Mesendoderm (in vitro differentiated cells): Measurements from ENCODE around the gene DPH2. TPM values are rescaled to one million over a fixed set of nuclear protein-coding genes. Genes with fewer than 3 reads are reported as not detected.

Source experiments
- DNase-seq: peaks from one replicate; pipeline ENCODE4 v3.0.0; 2013
- H2AK5ac ChIP-seq: 2 replicates; pipeline ENCODE4 v1.6.1; 2013; ENCODE audit warnings: low read length, inconsistent platforms
- H2BK120ac ChIP-seq: 2 replicates; pipeline ENCODE4 v1.6.1; 2013; ENCODE audit warnings: low read depth, mild to moderate bottlenecking, low read length, moderate library complexity, mixed read lengths
- H2BK15ac ChIP-seq: replicated peaks from 2 replicates; pipeline ENCODE4 v1.6.1; 2013; ENCODE audit warnings: low read depth, mild to moderate bottlenecking, moderate library complexity
- H2BK5ac ChIP-seq: 2 replicates; pipeline ENCODE4 v1.6.1; 2013; ENCODE audit warnings: low read length, inconsistent platforms
- H3K18ac ChIP-seq: 2 replicates; pipeline ENCODE4 v1.6.1; 2013; ENCODE audit warnings: mild to moderate bottlenecking, low read length, mixed read lengths
- H3K23ac ChIP-seq: one replicate; pipeline ENCODE4 v1.6.1; 2013; ENCODE audit warnings: low read length
- H3K27ac ChIP-seq: 2 replicates; pipeline ENCODE4 v1.5.1; 2013; ENCODE audit warnings: low read depth, mild to moderate bottlenecking, inconsistent platforms, low read length, moderate library complexity
- H3K27me3 ChIP-seq: 2 replicates; pipeline ENCODE4 v1.6.1; 2013; ENCODE audit warnings: low read length, control low read depth, mild to moderate bottlenecking, inconsistent platforms; ENCODE audit not compliant: insufficient read depth, poor library complexity
- H3K36me3 ChIP-seq: 2 replicates; pipeline ENCODE4 v1.6.1; 2013; ENCODE audit warnings: low read length, inconsistent platforms; ENCODE audit not compliant: control insufficient read depth, insufficient read depth
- H3K4ac ChIP-seq: one replicate; pipeline ENCODE4 v1.6.1; 2013; ENCODE audit warnings: low read depth, mild to moderate bottlenecking, low read length, moderate library complexity
- H3K4me1 ChIP-seq: 2 replicates; pipeline ENCODE4 v1.6.1; 2013; ENCODE audit warnings: low read depth, low read length, inconsistent platforms; ENCODE audit not compliant: control insufficient read depth
- H3K4me2 ChIP-seq: 2 replicates; pipeline ENCODE4 v1.6.1; 2013; ENCODE audit warnings: low read length
- H3K4me3 ChIP-seq: 2 replicates; pipeline ENCODE4 v1.5.1; 2013; ENCODE audit warnings: mild to moderate bottlenecking, low read length
- H3K56ac ChIP-seq: one replicate; pipeline ENCODE4 v1.6.1; 2013; ENCODE audit warnings: low read length
- H3K79me1 ChIP-seq: 2 replicates; pipeline ENCODE4 v1.6.1; 2013; ENCODE audit warnings: low read length, inconsistent platforms
- H3K79me2 ChIP-seq: 2 replicates; pipeline ENCODE4 v1.6.1; 2013; ENCODE audit warnings: mild to moderate bottlenecking, low read length; ENCODE audit not compliant: control insufficient read depth, insufficient read depth
- H3K9ac ChIP-seq: 2 replicates; pipeline ENCODE4 v1.6.1; 2013; ENCODE audit warnings: low read length, inconsistent platforms
- H4K5ac ChIP-seq: one replicate; pipeline ENCODE4 v1.6.1; 2013; ENCODE audit warnings: low read length
- H4K8ac ChIP-seq: one replicate; pipeline ENCODE4 v1.6.1; 2013; ENCODE audit warnings: low read depth, mild to moderate bottlenecking, control low read depth, low read length, moderate library complexity
- WGBS: extraction: QIAGEN DNeasy Blood & Tissue Kit; methylation state at CpG from one replicate; pipeline ENCODE4 v1.1.7; 2013; ENCODE audit warnings: low lambda C conversion rate, missing lambda C conversion rate; ENCODE audit not compliant: insufficient coverage; ENCODE audit errors: extremely low coverage; 5-methylcytosine and 5-hydroxymethylcytosine counted together
- polyA plus RNA-seq, 2 experiments: library from polyadenylated mRNA; stranded (reverse); fragments of 200-250 nt; gene quantifications; one replicate each; pipeline ENCODE4 v1.2.3, GENCODE V29; 2013

DPH2 gene
- polyA plus RNA-seq (2013, experiment 1 of 2): 39.9 TPM
- 39.4 TPM for polyA plus RNA-seq (2013, experiment 2 of 2)

GRCh38 chr1:43969746-43970466 lies at the start of gene DPH2:
TSS of gene DPH2 (plus strand) at chr1:43970010. CDS start at chr1:43970176, 166 bp downstream.
- WGBS: no CpG with 5 or more reads among the region's 47 CpGs
- no peak within 1 kb of the TSS for H3K27ac ChIP-seq
- H3K36me3 ChIP-seq: no peaks in the 10 kb centered on the region
- no peak within 1 kb of the TSS for H4K5ac ChIP-seq
- no peak within 1 kb of the TSS for H2BK120ac ChIP-seq
- H3K4ac ChIP-seq: no peak within 1 kb of the TSS
- no peak within 1 kb of the TSS for H2BK15ac ChIP-seq
- no peaks in the 10 kb centered on the region for H3K4me1 ChIP-seq
- peak within 1 kb of the TSS; percentile 86 for H3K9ac ChIP-seq
- peaks cover 9% of the 10 kb centered on the region for H3K79me2 ChIP-seq
- peaks cover 10% of the 10 kb centered on the region for H3K79me1 ChIP-seq
- no peak within 1 kb of the TSS for H3K18ac ChIP-seq
- peak within 1 kb of the TSS; percentile 75 for H3K4me3 ChIP-seq
- H3K27me3 ChIP-seq: no peaks in the 10 kb centered on the region
- DNase-seq: peak; percentile 99
- peak within 1 kb of the TSS; percentile 78 for H3K4me2 ChIP-seq
- peak within 1 kb of the TSS; percentile 90 for H3K56ac ChIP-seq
- H3K23ac ChIP-seq: no peak within 1 kb of the TSS
- no peak within 1 kb of the TSS for H4K8ac ChIP-seq
- H2AK5ac ChIP-seq: no peak within 1 kb of the TSS
- H2BK5ac ChIP-seq: no peak within 1 kb of the TSS

- Histone ChIP-seq H3K79me1 (no peaks in the 10 kb centered on the region), H3K4me2 (no peak overlapping the region), H3K4ac (no peak overlapping the region), H2BK120ac (no peak overlapping the region), H3K4me1 (no peaks in the 10 kb centered on the region), H3K9ac (no peak overlapping the region), H3K18ac (no peak overlapping the region), H3K27ac (no peak overlapping the region), H3K4me3 (no peak overlapping the region), H4K5ac (no peak overlapping the region), H3K56ac (no peak overlapping the region), H3K36me3 (no peaks in the 10 kb centered on the region), H3K23ac (no peak overlapping the region), H3K27me3 (no peaks in the 10 kb centered on the region), H2AK5ac (no peak overlapping the region), H2BK15ac (no peak overlapping the region), H4K8ac (no peak overlapping the region), H2BK5ac (no peak overlapping the region), H3K79me2 (no peaks in the 10 kb centered on the region)
- no peak for DNase-seq
- no CpG with 5 or more reads among the region's 6 CpGs for WGBS
These were observed 48.8 kb upstream of the DPH2 start for GRCh38 chr1:43921022-43921421.

- Histone ChIP-seq H3K4me2 (no peak overlapping the region), H3K9ac (no peak overlapping the region), H2BK120ac (no peak overlapping the region), H3K36me3 (no peaks in the 10 kb centered on the region), H3K56ac (no peak overlapping the region), H4K5ac (no peak overlapping the region), H3K4me3 (no peak overlapping the region), H3K79me2 (no peaks in the 10 kb centered on the region), H2AK5ac (no peak overlapping the region), H3K4ac (no peak overlapping the region), H2BK5ac (no peak overlapping the region), H3K23ac (no peak overlapping the region), H3K79me1 (no peaks in the 10 kb centered on the region), H3K18ac (no peak overlapping the region), H4K8ac (no peak overlapping the region), H3K27me3 (no peaks in the 10 kb centered on the region), H3K4me1 (no peaks in the 10 kb centered on the region), H2BK15ac (no peak overlapping the region), H3K27ac (no peak overlapping the region)
- WGBS: no CpG with 5 or more reads among the region's 4 CpGs
- DNase-seq: no peak
These were observed 45.3 kb upstream of the DPH2 start for GRCh38 chr1:43924516-43924915.

GRCh38 chr1:43925846-43926245 lies 44.0 kb upstream of the DPH2 start:
- Histone ChIP-seq H3K4me1 (peaks cover 3% of the 10 kb centered on the region), H4K5ac (no peak overlapping the region), H3K9ac (no peak overlapping the region), H2BK120ac (no peak overlapping the region), H3K79me2 (no peaks in the 10 kb centered on the region), H3K27ac (no peak overlapping the region), H3K36me3 (no peaks in the 10 kb centered on the region), H2BK5ac (no peak overlapping the region), H3K4me2 (no peak overlapping the region), H3K4me3 (no peak overlapping the region), H3K23ac (no peak overlapping the region), H2AK5ac (no peak overlapping the region), H4K8ac (no peak overlapping the region), H3K79me1 (no peaks in the 10 kb centered on the region), H3K27me3 (no peaks in the 10 kb centered on the region), H2BK15ac (no peak overlapping the region), H3K56ac (no peak overlapping the region), H3K4ac (no peak overlapping the region), H3K18ac (no peak overlapping the region)
- WGBS: no CpG with 5 or more reads among the region's 9 CpGs
- DNase-seq: no peak

GRCh38 chr1:43930168-43930948 lies 39.5 kb upstream of the DPH2 start:
- no peak overlapping the region for H2BK120ac ChIP-seq
- H4K5ac ChIP-seq: no peak overlapping the region
- H3K36me3 ChIP-seq: no peaks in the 10 kb centered on the region
- no CpG with 5 or more reads among the region's 10 CpGs for WGBS
- H3K4ac ChIP-seq: peak overlapping the region; percentile 46
- H2BK15ac ChIP-seq: no peak overlapping the region
- no peak overlapping the region for H3K4me3 ChIP-seq
- no peak overlapping the region for H2BK5ac ChIP-seq
- H3K56ac ChIP-seq: peak overlapping the region; percentile 71
- no peak overlapping the region for H3K18ac ChIP-seq
- DNase-seq: peak; percentile 72
- H4K8ac ChIP-seq: no peak overlapping the region
- no peak overlapping the region for H3K23ac ChIP-seq
- no peaks in the 10 kb centered on the region for H3K79me2 ChIP-seq
- no peak overlapping the region for H3K9ac ChIP-seq
- H3K27ac ChIP-seq: no peak overlapping the region
- peak overlapping the region; percentile 81 for H2AK5ac ChIP-seq
- peaks cover 11% of the 10 kb centered on the region for H3K4me1 ChIP-seq
- H3K27me3 ChIP-seq: no peaks in the 10 kb centered on the region
- H3K4me2 ChIP-seq: no peak overlapping the region
- H3K79me1 ChIP-seq: no peaks in the 10 kb centered on the region
